ENCODE measurements around the gene PTPRM. TPM values are rescaled to one million over a fixed set of nuclear protein-coding genes. Genes with fewer than 3 reads are reported as not detected.
"Not testable (repeated sequence)": the region's sequence is repeated elsewhere in the genome, so short reads cannot be mapped to it uniquely, and the experiment has no call there.

Gene PTPRM
- polyA plus RNA-seq, 6 donors from 2014 or later: not detected

GRCh38 chr18:8426401-8426800, 859.3 kb downstream of the PTPRM start:
- no peak for ATAC-seq (ENCODE audit: low read depth in 2 of 2)
- no peaks in the 10 kb centered on the region for H3K36me3 Mint-ChIP-seq
- no peak overlapping the region for H3K4me3 Mint-ChIP-seq
- H3K27ac Mint-ChIP-seq: no peak overlapping the region
- DNase-seq: no peak
- H3K27me3 Mint-ChIP-seq: peaks cover 0 to 6% (median 6%) of the 10 kb centered on the region in 3 donors
- no peaks in the 10 kb centered on the region for H3K4me1 Mint-ChIP-seq
- H3K9me3 Mint-ChIP-seq: peaks cover 0 to 6% (median 5%) of the 10 kb centered on the region in 7 donors

GRCh38 chr18:8427339-8427738, 860.2 kb downstream of the PTPRM start:
- H3K4me3 Mint-ChIP-seq: no peak overlapping the region
- H3K9me3 Mint-ChIP-seq: peaks cover 0 to 6% (median 5%) of the 10 kb centered on the region in 7 donors
- DNase-seq: no peak
- no peaks in the 10 kb centered on the region for H3K4me1 Mint-ChIP-seq
- no peaks in the 10 kb centered on the region for H3K36me3 Mint-ChIP-seq
- peaks cover 0 to 6% (median 6%) of the 10 kb centered on the region in 3 donors for H3K27me3 Mint-ChIP-seq
- H3K27ac Mint-ChIP-seq: no peak overlapping the region
- no peak for ATAC-seq (ENCODE audit: low read depth in 2 of 2)

- Mint-ChIP-seq H3K4me3 (no peak overlapping the region), H3K27me3 (peaks cover 0 to 6% (median 0%) of the 10 kb centered on the region in 3 donors), H3K9me3 (peaks cover 0 to 6% (median 5%) of the 10 kb centered on the region in 7 donors), H3K36me3 (no peaks in the 10 kb centered on the region), H3K27ac (no peak overlapping the region), H3K4me1 (no peaks in the 10 kb centered on the region)
- DNase-seq (no peak), ATAC-seq (ENCODE audit: low read depth in 2 of 2) (no peak)
Observed at GRCh38 chr18:8428951-8429350, 861.8 kb downstream of the PTPRM start.

GRCh38 chr18:8431036-8431435, 863.9 kb downstream of the PTPRM start:
- no peak overlapping the region for H3K4me3 Mint-ChIP-seq
- no peak for DNase-seq
- no peaks in the 10 kb centered on the region for H3K4me1 Mint-ChIP-seq
- H3K27me3 Mint-ChIP-seq: peaks cover 0 to 7% (median 6%) of the 10 kb centered on the region in 3 donors
- no peak overlapping the region for H3K27ac Mint-ChIP-seq
- H3K9me3 Mint-ChIP-seq: peaks cover 0 to 6% (median 5%) of the 10 kb centered on the region in 7 donors
- ATAC-seq (ENCODE audit: low read depth in 2 of 2): no peak
- H3K36me3 Mint-ChIP-seq: no peaks in the 10 kb centered on the region

GRCh38 chr18:8433323-8433722, 866.2 kb downstream of the PTPRM start:
- DNase-seq (no peak), ATAC-seq (ENCODE audit: low read depth in 2 of 2) (no peak)
- no peaks in the 10 kb centered on the region for H3K36me3 Mint-ChIP-seq
- H3K27me3 Mint-ChIP-seq: peaks cover 4 to 9% (median 6%) of the 10 kb centered on the region in 3 donors
- H3K27ac Mint-ChIP-seq: no peak overlapping the region
- H3K4me1 Mint-ChIP-seq: no peaks in the 10 kb centered on the region
- peaks cover 0 to 2% (median 0%) of the 10 kb centered on the region in 7 donors for H3K9me3 Mint-ChIP-seq
- H3K4me3 Mint-ChIP-seq: no peak overlapping the region

GRCh38 chr18:8433771-8434170, 866.7 kb downstream of the PTPRM start:
- ATAC-seq (ENCODE audit: low read depth in 2 of 2) (no peak), DNase-seq (no peak)
- Mint-ChIP-seq H3K27ac (no peak overlapping the region), H3K4me1 (no peaks in the 10 kb centered on the region), H3K9me3 (peaks cover 0 to 3% (median 0%) of the 10 kb centered on the region in 7 donors), H3K27me3 (peaks cover 4 to 9% (median 6%) of the 10 kb centered on the region in 3 donors), H3K36me3 (no peaks in the 10 kb centered on the region), H3K4me3 (no peak overlapping the region)

- H3K4me1 Mint-ChIP-seq: no peaks in the 10 kb centered on the region
- peaks cover 0 to 16% (median 5%) of the 10 kb centered on the region in 7 donors for H3K9me3 Mint-ChIP-seq
- no peak overlapping the region for H3K27ac Mint-ChIP-seq
- no peaks in the 10 kb centered on the region for H3K36me3 Mint-ChIP-seq
- H3K27me3 Mint-ChIP-seq: peaks cover 4 to 9% (median 6%) of the 10 kb centered on the region in 3 donors
- ATAC-seq (ENCODE audit: low read depth in 2 of 2) (no peak), DNase-seq (no peak)
- no peak overlapping the region for H3K4me3 Mint-ChIP-seq
Observed at GRCh38 chr18:8435376-8435775, 868.3 kb downstream of the PTPRM start.

- no peak for DNase-seq
- H3K27me3 Mint-ChIP-seq: peaks cover 4 to 15% (median 9%) of the 10 kb centered on the region in 3 donors
- no peaks in the 10 kb centered on the region for H3K4me1 Mint-ChIP-seq
- H3K9me3 Mint-ChIP-seq: peaks cover 0 to 28% (median 8%) of the 10 kb centered on the region in 7 donors
- no peak for ATAC-seq (ENCODE audit: low read depth in 2 of 2)
- H3K4me3 Mint-ChIP-seq: no peak overlapping the region
- no peaks in the 10 kb centered on the region for H3K36me3 Mint-ChIP-seq
- H3K27ac Mint-ChIP-seq: no peak overlapping the region
Observed at GRCh38 chr18:8439055-8439454, 871.9 kb downstream of the PTPRM start.

- ATAC-seq (ENCODE audit: low read depth in 2 of 2) (no peak), DNase-seq (no peak)
- Mint-ChIP-seq H3K36me3 (no peaks in the 10 kb centered on the region), H3K27me3 (peaks cover 5 to 27% (median 16%) of the 10 kb centered on the region in 3 donors), H3K4me1 (no peaks in the 10 kb centered on the region), H3K9me3 (peaks cover 0 to 28% (median 5%) of the 10 kb centered on the region in 7 donors), H3K27ac (no peak overlapping the region), H3K4me3 (no peak overlapping the region)
Observed at GRCh38 chr18:8443505-8443904, 876.4 kb downstream of the PTPRM start.

- not testable (repeated sequence) for H3K27ac Mint-ChIP-seq; H3K36me3 Mint-ChIP-seq; DNase-seq; H3K4me3 Mint-ChIP-seq; H3K4me1 Mint-ChIP-seq; H3K9me3 Mint-ChIP-seq; ATAC-seq (ENCODE audit: low read depth in 2 of 2)
- peaks cover 5 to 37% (median 31%) of the 10 kb centered on the region in 3 donors for H3K27me3 Mint-ChIP-seq
Observed at GRCh38 chr18:8446936-8447335, 879.8 kb downstream of the PTPRM start.

- Mint-ChIP-seq H3K4me3 (no peak overlapping the region), H3K27me3 (peaks cover 5 to 31% (median 28%) of the 10 kb centered on the region in 3 donors), H3K27ac (no peak overlapping the region), H3K4me1 (no peaks in the 10 kb centered on the region), H3K36me3 (no peaks in the 10 kb centered on the region), H3K9me3 (peaks cover 0 to 4% (median 0%) of the 10 kb centered on the region in 7 donors)
- DNase-seq: no peak
- no peak for ATAC-seq (ENCODE audit: low read depth in 2 of 2)
Observed at GRCh38 chr18:8448130-8448529, 881.0 kb downstream of the PTPRM start.

GRCh38 chr18:8450013-8450412, 882.9 kb downstream of the PTPRM start:
- ATAC-seq (ENCODE audit: low read depth in 2 of 2): no peak
- Mint-ChIP-seq H3K4me1 (no peaks in the 10 kb centered on the region), H3K4me3 (no peak overlapping the region), H3K27me3 (peaks cover 5 to 31% (median 28%) of the 10 kb centered on the region in 3 donors), H3K36me3 (no peaks in the 10 kb centered on the region), H3K9me3 (peaks cover 0 to 4% (median 0%) of the 10 kb centered on the region in 7 donors), H3K27ac (no peak overlapping the region)
- no peak for DNase-seq

- H3K9me3 Mint-ChIP-seq: peaks cover 0 to 4% (median 0%) of the 10 kb centered on the region in 7 donors
Observed at GRCh38 chr18:8450898-8451665, 884.0 kb downstream of the PTPRM start.

GRCh38 chr18:8453528-8453927, 886.4 kb downstream of the PTPRM start:
- Mint-ChIP-seq H3K36me3 (no peaks in the 10 kb centered on the region), H3K27me3 (peaks cover 0 to 16% (median 10%) of the 10 kb centered on the region in 3 donors)
- ATAC-seq (ENCODE audit: low read depth in 2 of 2): no peak

More at GRCh38 chr18:8450898-8451665, 884.0 kb downstream of the PTPRM start:
- peaks cover 5 to 31% (median 26%) of the 10 kb centered on the region in 3 donors for H3K27me3 Mint-ChIP-seq
- no peak overlapping the region for H3K4me3 Mint-ChIP-seq
- H3K4me1 Mint-ChIP-seq: no peaks in the 10 kb centered on the region
- H3K36me3 Mint-ChIP-seq: no peaks in the 10 kb centered on the region
- ATAC-seq (ENCODE audit: low read depth in 2 of 2) (no peak), DNase-seq (no peak)
- no peak overlapping the region for H3K27ac Mint-ChIP-seq

More at GRCh38 chr18:8453528-8453927, 886.4 kb downstream of the PTPRM start:
- Mint-ChIP-seq H3K4me1 (no peaks in the 10 kb centered on the region), H3K27ac (no peak overlapping the region), H3K9me3 (no peaks in the 10 kb centered on the region), H3K4me3 (no peak overlapping the region)
- DNase-seq: no peak

Measured in naive B cell (primary cell).